H1 (cell line): ENCODE results near the gene HTR3E. TPM values are rescaled to one million over a fixed set of nuclear protein-coding genes. Genes with fewer than 3 reads are reported as not detected.

Source experiments
- CTCF ChIA-PET: fragments of 300-600 bp; sonication (Branson Sonifier 250); formaldehyde crosslinking; loops from one replicate; lab custom pipeline; 2021; ENCODE audit not compliant: partially characterized antibody; lab: Charles Lee
- POLR2A ChIA-PET: fragments of 300-600 bp; sonication (Branson Sonifier 250); formaldehyde crosslinking; loops from one replicate; lab custom pipeline; 2021; ENCODE audit warnings: inconsistent platforms; ENCODE audit not compliant: partially characterized antibody; lab: Charles Lee
- DNase-seq, 2 experiments: peaks; one replicate each; pipeline versions ENCODE4 v3.0.0 to v3.0.0-alpha.2; 2010 to 2022; ENCODE audit warnings: low spot score in 2 of 2, low read depth in 1 of 2, mixed read lengths in 1 of 2
- FAIRE-seq: peaks from 2 replicates; lab custom pipeline; 2011; peaks lifted over from hg19 to GRCh38; lab: Jason Lieb, UNC
- H2AFZ ChIP-seq: 2 replicates; pipeline ENCODE4 v1.8.1; 2012; ENCODE audit warnings: low read length, inconsistent platforms
- H2AK5ac ChIP-seq: 2 replicates; pipeline ENCODE4 v1.6.1; 2013; ENCODE audit warnings: low read depth, low read length
- H2BK120ac ChIP-seq: replicated peaks from 2 replicates; pipeline ENCODE3; 2013; ENCODE audit warnings: low read depth, low read length, inconsistent platforms
- H2BK12ac ChIP-seq: 2 replicates; pipeline ENCODE4 v1.6.1; 2013; ENCODE audit warnings: low read depth, low read length
- H2BK15ac ChIP-seq: 2 replicates; pipeline ENCODE4 v1.6.1; 2013; ENCODE audit warnings: low read length
- H2BK20ac ChIP-seq: 2 replicates; pipeline ENCODE4 v1.6.1; 2013; ENCODE audit warnings: low read length
- H2BK5ac ChIP-seq: 2 replicates; pipeline ENCODE4 v1.6.1; 2013; ENCODE audit warnings: low read depth, low read length
- H3K14ac ChIP-seq: 2 replicates; pipeline ENCODE4 v1.6.1; 2013; ENCODE audit warnings: inconsistent platforms; ENCODE audit not compliant: insufficient read length
- H3K18ac ChIP-seq: 2 replicates; pipeline ENCODE4 v1.6.1; 2013; ENCODE audit warnings: low read length; ENCODE audit errors: extremely low read depth
- H3K23ac ChIP-seq: 2 replicates; pipeline ENCODE4 v1.6.1; 2013; ENCODE audit warnings: inconsistent platforms; ENCODE audit not compliant: insufficient read length
- H3K23me2 ChIP-seq: 2 replicates; pipeline ENCODE4 v1.6.1; 2013; ENCODE audit warnings: low read depth, low read length
- H3K27ac ChIP-seq: 2 replicates; pipeline ENCODE4 v1.6.1; 2011; ENCODE audit warnings: low read depth, low read length, inconsistent platforms
- H3K27me3 ChIP-seq, 4 experiments: replicated peaks in 1 of 4; 1 replicate in 1 of 4; 2 replicates in 3 of 4; pipeline versions ENCODE4 v1.6.1 to v1.8.1; 2011 to 2013; ENCODE audit warnings: low read length in 3 of 4, mild to moderate bottlenecking in 3 of 4, inconsistent platforms in 2 of 4, mixed read lengths in 2 of 4, moderate library complexity in 1 of 4; ENCODE audit not compliant: control insufficient read depth in 3 of 4, insufficient read depth in 3 of 4; ENCODE audit errors: extremely low read depth in 1 of 4
- H3K36me3 ChIP-seq, 4 experiments: 2 replicates each; pipeline versions ENCODE4 v1.6.1 to v1.8.1; 2011 to 2013; ENCODE audit warnings: mild to moderate bottlenecking in 4 of 4, low read length in 3 of 4, moderate library complexity in 2 of 4, control low read depth in 1 of 4, inconsistent platforms in 1 of 4; ENCODE audit not compliant: insufficient read depth in 4 of 4, control insufficient read depth in 2 of 4
- H3K4ac ChIP-seq: replicated peaks from 2 replicates; pipeline ENCODE3; 2013; ENCODE audit warnings: low read length, low read depth, mixed read lengths, inconsistent platforms; ENCODE audit not compliant: insufficient read length
- H3K4me1 ChIP-seq, 4 experiments: replicated peaks in 1 of 4; 1 replicate in 1 of 4; 2 replicates in 3 of 4; pipeline versions ENCODE4 v1.6.1 to v1.8.1; 2011 to 2013; ENCODE audit warnings: low read length in 3 of 4, inconsistent platforms in 2 of 4, mixed read lengths in 1 of 4; ENCODE audit not compliant: insufficient read depth in 4 of 4, control insufficient read depth in 3 of 4
- H3K4me2 ChIP-seq, 2 experiments: 2 replicates each; pipeline versions ENCODE4 v1.6.1 to v1.8.1; 2011 to 2013; ENCODE audit warnings: low read depth in 2 of 2, low read length in 2 of 2, control low read depth in 1 of 2, inconsistent platforms in 1 of 2, mild to moderate bottlenecking in 1 of 2; ENCODE audit not compliant: insufficient read depth in 1 of 2
- H3K4me3 ChIP-seq, 4 experiments: fragments of 200-600, 300-600 bp in 1 of 4; sonication (generic), shearing (Covaris generic), sonication (Bioruptor Twin) in 1 of 4; 2 replicates each; pipeline versions ENCODE4 v1.5.1 to v1.8.1; 2011 to 2016; ENCODE audit warnings: low read length in 4 of 4, low read depth in 3 of 4, control low read depth in 2 of 4, inconsistent platforms in 2 of 4, mild to moderate bottlenecking in 2 of 4, mixed read lengths in 1 of 4, moderate library complexity in 1 of 4; ENCODE audit not compliant: insufficient read depth in 2 of 4; ENCODE audit errors: extremely low read depth in 1 of 4
- H3K56ac ChIP-seq: replicated peaks from 2 replicates; pipeline ENCODE3; 2013; ENCODE audit warnings: low read depth, mild to moderate bottlenecking, mixed read lengths, low read length, inconsistent platforms; ENCODE audit not compliant: insufficient read length
- H3K79me1 ChIP-seq: 2 replicates; pipeline ENCODE4 v1.6.1; 2013; ENCODE audit warnings: low read depth, low read length, control low read depth
- H3K79me2 ChIP-seq, 2 experiments: 2 replicates each; pipeline versions ENCODE4 v1.6.1 to v1.8.1; 2012 to 2013; ENCODE audit warnings: low read length in 2 of 2, mild to moderate bottlenecking in 2 of 2, inconsistent platforms in 1 of 2; ENCODE audit not compliant: insufficient read depth in 2 of 2, control insufficient read depth in 1 of 2
- H3K9ac ChIP-seq, 4 experiments: replicated peaks in 1 of 4; 1 replicate in 1 of 4; 2 replicates in 3 of 4; pipeline versions ENCODE4 v1.6.1 to v1.8.1; 2011 to 2013; ENCODE audit warnings: low read depth in 3 of 4, low read length in 3 of 4, control low read depth in 2 of 4, mild to moderate bottlenecking in 2 of 4, moderate library complexity in 2 of 4, inconsistent platforms in 1 of 4; ENCODE audit errors: extremely low read depth in 1 of 4
- H3K9me3 ChIP-seq, 2 experiments: 2 replicates each; pipeline versions ENCODE4 v1.6.1 to v1.8.1; 2012 to 2013; ENCODE audit warnings: mild to moderate bottlenecking in 2 of 2, moderate library complexity in 2 of 2, control low read depth in 1 of 2, inconsistent platforms in 1 of 2, low read depth in 1 of 2, low read length in 1 of 2, mixed read lengths in 1 of 2; ENCODE audit not compliant: insufficient read depth in 2 of 2
- H4K20me1 ChIP-seq, 2 experiments: replicated peaks in 1 of 2; 2 replicates each; pipeline versions ENCODE3 to v1.8.1; 2011 to 2013; ENCODE audit warnings: inconsistent platforms in 2 of 2, low read length in 2 of 2, mild to moderate bottlenecking in 1 of 2; ENCODE audit not compliant: insufficient read depth in 2 of 2, control insufficient read depth in 1 of 2
- H4K5ac ChIP-seq: 2 replicates; pipeline ENCODE4 v1.6.1; 2013; ENCODE audit warnings: low read length, low read depth, mixed read lengths, inconsistent platforms; ENCODE audit not compliant: insufficient read length
- H4K8ac ChIP-seq: 2 replicates; pipeline ENCODE4 v1.8.0; 2013; ENCODE audit warnings: mild to moderate bottlenecking, moderate library complexity, low read length, inconsistent platforms; ENCODE audit not compliant: insufficient read depth; ENCODE audit errors: extremely low read depth
- H4K91ac ChIP-seq: replicated peaks from 2 replicates; pipeline ENCODE3; 2013; ENCODE audit warnings: low read length, mixed read lengths, inconsistent platforms; ENCODE audit not compliant: insufficient read length
- CTCF ChIP-seq, 3 experiments: IDR thresholded peaks; 1 replicate in 2 of 3; 2 replicates in 1 of 3; pipeline versions ENCODE4 v1.5.1 to v1.6.1; 2011; ENCODE audit warnings: low read length in 3 of 3, mild to moderate bottlenecking in 3 of 3, inconsistent platforms in 2 of 3, low read depth in 1 of 3, moderate library complexity in 1 of 3; ENCODE audit not compliant: insufficient read depth in 1 of 3; ENCODE audit errors: control extremely low read depth in 1 of 3
- EZH2 ChIP-seq: fragments of 200-600 bp; sonication (generic); IDR thresholded peaks from 2 replicates; pipeline ENCODE4 v1.7.1; 2012; ENCODE audit warnings: low read depth, mild to moderate bottlenecking, moderate library complexity, low read length, inconsistent platforms; ENCODE audit not compliant: severe bottlenecking
- GABPA ChIP-seq: IDR thresholded peaks from 2 replicates; pipeline ENCODE4 v1.6.1; 2011; ENCODE audit warnings: mild to moderate bottlenecking, low read length, moderate library complexity, borderline replicate concordance; ENCODE audit not compliant: insufficient read depth
- RAD21 ChIP-seq, 2 experiments: IDR thresholded peaks in 1 of 2; conservative IDR thresholded peaks in 1 of 2; 2 replicates each; pipeline ENCODE4 v1.6.1; 2011; ENCODE audit warnings: low read depth in 2 of 2, low read length in 2 of 2, improper control_type of control experiment in 1 of 2, inconsistent platforms in 1 of 2, mild to moderate bottlenecking in 1 of 2, moderate library complexity in 1 of 2
- RBBP5 ChIP-seq: IDR thresholded peaks from 2 replicates; pipeline ENCODE4 v1.7.1; 2012; ENCODE audit warnings: low read depth, mild to moderate bottlenecking, inconsistent platforms, low read length, moderate library complexity, borderline replicate concordance
- SIN3A ChIP-seq, 2 experiments: IDR thresholded peaks in 1 of 2; conservative IDR thresholded peaks in 1 of 2; 2 replicates each; pipeline ENCODE4 v1.6.1; 2011 to 2012; ENCODE audit warnings: low read length in 2 of 2, improper control_type of control experiment in 1 of 2, low read depth in 1 of 2, mild to moderate bottlenecking in 1 of 2
- WGBS, 2 experiments: shearing (Covaris generic) in 1 of 2; methylation state at CpG; one replicate each; pipeline versions ENCODE4 v1.1.6 to v1.1.7; 2013 to 2015; ENCODE audit warnings: low lambda C conversion rate in 2 of 2, mixed read lengths in 2 of 2, inconsistent platforms in 1 of 2, low coverage in 1 of 2, missing lambda C conversion rate in 1 of 2; ENCODE audit not compliant: insufficient replicate concordance in 2 of 2, insufficient coverage in 1 of 2, insufficient read length in 1 of 2; ENCODE audit errors: extremely low coverage in 1 of 2, missing lambda C conversion rate in 1 of 2; 5-methylcytosine and 5-hydroxymethylcytosine counted together
- polyA plus RNA-seq, 7 experiments: library from polyadenylated mRNA; depleted of rRNA in 3 of 7; stranded (reverse) in 5 of 7; unstranded in 2 of 7; fragments of >200 nt in 5 of 7; fragments of 200-250 nt in 2 of 7; gene quantifications; 1 replicate in 5 of 7; 2 replicates in 1 of 7; 4 replicates in 1 of 7; pipeline versions ENCODE4 v1.2.1 to v1.2.3, GENCODE V29; 2011 to 2013; ENCODE audit warnings: missing spikeins in 2 of 7, mixed read lengths in 2 of 7
- total RNA-seq: library from RNA; stranded (reverse); fragmentation: NEBNext Ultra II Directional; extraction: Animal tissue kit (Norgen Biotek cat#: 25700); gene quantifications from 2 replicates; pipeline ENCODE4 v1.2.1, GENCODE V29; 2021

The HTR3E gene
- total and polyA plus RNA-seq, 2 of the 8 experiments (the other 6 are each of a cell fraction or from before 2014, with no cell fraction given), result not detected

- Histone ChIP-seq H3K36me3 (peaks cover 11 to 51% (median 34%) of the 10 kb centered on the region in 4 experiments), H2AK5ac (no peak overlapping the region), H3K4ac (no peak overlapping the region), H3K18ac (no peak overlapping the region), H3K4me1 (no peaks in the 10 kb centered on the region), H3K4me3 (no peak overlapping the region), H3K79me1 (peaks cover 2% of the 10 kb centered on the region; the same call in 1 of the 2 replicates), H3K79me2 (no peaks in the 10 kb centered on the region; a peak in 1 of 4 replicates), H3K4me2 (no peak overlapping the region), H2AFZ (no peak overlapping the region), H3K23me2 (no peaks in the 10 kb centered on the region), H3K23ac (no peak overlapping the region), H2BK15ac (no peak overlapping the region), H2BK20ac (no peak overlapping the region), H4K5ac (no peak overlapping the region), H4K91ac (no peak overlapping the region), H3K14ac (no peak overlapping the region), H2BK120ac (no peak overlapping the region), H4K8ac (no peak overlapping the region), H4K20me1 (peaks cover 0 to 3% of the 10 kb centered on the region in 2 experiments), H2BK5ac (no peak overlapping the region), H2BK12ac (no peak overlapping the region), H3K9ac (no peak overlapping the region), H3K27ac (no peak overlapping the region), H3K9me3 (no peaks in the 10 kb centered on the region), H3K27me3 (no peaks in the 10 kb centered on the region), H3K56ac (no peak overlapping the region)
- FAIRE-seq (peak; percentile 91), DNase-seq (peak in 1 of 2 experiments; percentile 62)
- no peak for TF ChIP-seq EZH2
- no peak for TF ChIP-seq RBBP5
- peak; percentile 79 to 83 for TF ChIP-seq RAD21 (IDR thresholded peaks at IDR 0.05 in 1 of 2, conservative IDR thresholded peaks at IDR 0.05 in 1 of 2; ENCODE audit: low read depth in 2 of 2, low read length in 2 of 2)
- TF ChIP-seq GABPA, result no peak
- peak in 1 of 2 experiments; percentile 59; a peak in 1 of 4 replicates for TF ChIP-seq SIN3A (conservative IDR thresholded peaks at IDR 0.05 in 1 of 2, IDR thresholded peaks at IDR 0.05 in 1 of 2; ENCODE audit: low read depth in 1 of 2, low read length in 2 of 2)
- peak; percentile 72 to 82 (median 73) for TF ChIP-seq CTCF (IDR thresholded peaks at IDR 0.05; ENCODE audit: control extremely low read depth in 1 of 3, insufficient read depth in 1 of 3, low read depth in 1 of 3, low read length in 3 of 3)
- CTCF ChIA-PET, result interaction anchor here (0.7 to 3.5 kb wide), 42 partner anchors 9 to 252 kb away, joined by 3 to 28 read pairs (median 4); partner anchors contain the start of genes ABCF3, AP2M1, EEF1AKMT4 and EIF2B5
- POLR2A ChIA-PET, result interaction anchor here (0.9 to 4.6 kb wide), 12 partner anchors 10 to 168 kb away, joined by 3 to 26 read pairs (median 4); partner anchors contain the start of genes ALG3 and EIF2B5
- 72% methylated on average over 4 of the region's 4 CpGs; no CpG with 5 or more reads in 1 of the 2 experiments for WGBS, 2 experiments
Measured at GRCh38 chr3:184145111-184145524, 48.3 kb downstream of the HTR3E start.
